ENCODE data around the gene R3HDML. TPM values are rescaled to one million over a fixed set of nuclear protein-coding genes. Genes with fewer than 3 reads are reported as not detected.

The R3HDML gene
- total and polyA plus RNA-seq, 9 of the 15 experiments (the other 6 are each of a cell fraction or from before 2014, with no cell fraction given) = not detected

DNA sequence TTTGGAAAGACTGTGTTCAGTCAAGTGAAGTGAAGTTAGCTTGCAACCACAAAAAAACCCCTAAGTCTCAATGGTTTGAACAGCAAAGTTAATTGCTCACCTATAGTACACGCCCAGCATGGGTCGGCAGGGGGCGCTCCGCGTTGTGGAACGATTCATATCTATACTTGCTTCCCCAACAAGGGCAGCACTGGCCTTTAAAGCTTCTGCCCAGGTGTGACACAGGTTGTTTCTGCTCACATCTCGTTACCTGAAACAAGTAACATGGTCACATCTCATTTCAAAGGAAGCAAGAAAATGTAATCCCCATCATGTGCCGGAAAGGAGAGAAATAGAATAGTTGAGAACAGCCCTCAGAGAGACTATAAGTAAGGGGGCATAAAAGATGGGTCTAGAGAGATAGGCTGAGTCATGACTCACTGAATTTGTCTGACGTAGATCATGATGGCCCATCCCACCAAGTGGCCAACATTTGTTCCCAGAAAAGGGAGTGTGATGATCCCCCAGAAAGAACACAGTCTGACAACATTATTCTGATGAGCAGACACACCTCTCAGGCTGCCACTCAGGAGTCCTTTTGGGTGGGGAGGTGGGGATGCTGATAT lies 47.7 kb downstream of the R3HDML start:
- intact Hi-C loops (cut with micrococcal nuclease) (loop anchor here (5.0 kb wide), 1 partner anchor 298 kb away; no protein-coding TSS in a partner anchor), in situ Hi-C loops (cut with MboI) (loop anchor here (5.0 kb wide), 4 partner anchors 78 to 267 kb away; partner anchors contain the start of gene OSER1)
- ATAC-seq (peak; percentile 88), FAIRE-seq (peak; percentile 84), DNase-seq (ENCODE audit: extremely low read depth in 1 of 4, low spot score in 3 of 4) (peak; percentile 63 to 85 (median 67))
- no peak overlapping the region for H3K9ac ChIP-seq (ENCODE audit: insufficient read depth in 1 of 2, low read depth in 2 of 2, low read length in 2 of 2)
- no peak overlapping the region for H3K27ac ChIP-seq (ENCODE audit: extremely low read depth, low read depth, low read length)
- 5% methylated on average over 9 of the region's 9 CpGs for WGBS (ENCODE audit: insufficient coverage, low coverage, missing lambda C conversion rate)
- no peaks in the 10 kb centered on the region; the same call in 1 of the 2 replicates for H4K20me1 ChIP-seq (replicated peaks; ENCODE audit: control insufficient read depth, insufficient read depth, low read length)
- no peak overlapping the region for H2AFZ ChIP-seq (ENCODE audit: low read depth, low read length)
- no peak overlapping the region for H3K4me3 ChIP-seq
- POLR2A ChIA-PET = interaction anchor here (0.6 to 1.5 kb wide), 3 partner anchors 80 to 193 kb away, joined by 3 to 4 read pairs (median 3); partner anchors contain the start of gene OSER1
- no peaks in the 10 kb centered on the region for H3K36me3 ChIP-seq (ENCODE audit: control insufficient read depth, insufficient read depth, low read length)
- peaks cover 9 to 23% of the 10 kb centered on the region in 2 experiments; a peak in 3 of 5 replicates for H3K27me3 ChIP-seq (ENCODE audit: control insufficient read depth in 2 of 2, insufficient read depth in 2 of 2, low read length in 2 of 2)
- no peaks in the 10 kb centered on the region for H3K9me1 ChIP-seq (ENCODE audit: control insufficient read depth, insufficient read depth, low read length)
- no peak overlapping the region for H3K4me2 ChIP-seq (ENCODE audit: insufficient read depth, low read length)
- CTCF ChIA-PET (ENCODE audit: low intra/inter-chr PET ratio) = interaction anchor here (0.7 to 5.7 kb wide), 7 partner anchors 8 to 268 kb away, joined by 3 to 79 read pairs (median 8); partner anchors contain the start of gene FITM2
- H3K4me1 ChIP-seq (replicated peaks in 1 of 2; ENCODE audit: control insufficient read depth in 2 of 2, insufficient read depth in 2 of 2, low read length in 2 of 2) = peaks cover 0 to 6% of the 10 kb centered on the region in 2 experiments; a peak in 3 of 5 replicates
- no TSS peak for BruUV-seq (replicated peaks)
- no peaks in the 10 kb centered on the region for H3K9me3 ChIP-seq (replicated peaks; ENCODE audit: control insufficient read depth, insufficient read depth, low read depth, low read length)
- no peaks in the 10 kb centered on the region for H3K79me2 ChIP-seq (ENCODE audit: control insufficient read depth, insufficient read depth, low read length)
- TF ChIP-seq C11orf30 (IDR thresholded peaks at IDR 0.05; ENCODE audit: low read depth) (peak; percentile 20; the same call in 1 of the 2 replicates), MED1 (CRISPR knock-in tag; IDR thresholded peaks at IDR 0.05; ENCODE audit: borderline replicate concordance) (no peak), GABPB2 (CRISPR knock-in tag; conservative IDR thresholded peaks at IDR 0.05) (no peak), JUND (IDR thresholded peaks at IDR 0.05; ENCODE audit: borderline replicate concordance, low read depth, low read length) (peak; percentile 9), JUND (tag; IDR thresholded peaks at IDR 0.05; ENCODE audit: borderline replicate concordance, low read depth, low read length) (no peak; the same call in 2 of the 3 replicates), STAG1 (CRISPR knock-in tag; IDR thresholded peaks at IDR 0.05; ENCODE audit: borderline replicate concordance) (peak; percentile 20; the same call in 1 of the 2 replicates), REST (IDR thresholded peaks at IDR 0.05; ENCODE audit: borderline replicate concordance) (peak; percentile 56; the same call in 1 of the 2 replicates), REST (CRISPR knock-in tag; IDR thresholded peaks at IDR 0.05; ENCODE audit: low read depth) (no peak), NCOR1 (IDR thresholded peaks at IDR 0.05) (no peak), ZNF124 (CRISPR knock-in tag; IDR thresholded peaks at IDR 0.05) (no peak), FOXP1 (CRISPR knock-in tag; IDR thresholded peaks at IDR 0.05) (no peak)
- TF ChIP-seq, protein P1, sequence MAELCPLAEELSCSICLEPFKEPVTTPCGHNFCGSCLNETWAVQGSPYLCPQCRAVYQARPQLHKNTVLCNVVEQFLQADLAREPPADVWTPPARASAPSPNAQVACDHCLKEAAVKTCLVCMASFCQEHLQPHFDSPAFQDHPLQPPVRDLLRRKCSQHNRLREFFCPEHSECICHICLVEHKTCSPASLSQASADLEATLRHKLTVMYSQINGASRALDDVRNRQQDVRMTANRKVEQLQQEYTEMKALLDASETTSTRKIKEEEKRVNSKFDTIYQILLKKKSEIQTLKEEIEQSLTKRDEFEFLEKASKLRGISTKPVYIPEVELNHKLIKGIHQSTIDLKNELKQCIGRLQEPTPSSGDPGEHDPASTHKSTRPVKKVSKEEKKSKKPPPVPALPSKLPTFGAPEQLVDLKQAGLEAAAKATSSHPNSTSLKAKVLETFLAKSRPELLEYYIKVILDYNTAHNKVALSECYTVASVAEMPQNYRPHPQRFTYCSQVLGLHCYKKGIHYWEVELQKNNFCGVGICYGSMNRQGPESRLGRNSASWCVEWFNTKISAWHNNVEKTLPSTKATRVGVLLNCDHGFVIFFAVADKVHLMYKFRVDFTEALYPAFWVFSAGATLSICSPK (IDR thresholded peaks at IDR 0.05; ENCODE audit: borderline replicate concordance) = no peak

All from K562 (cell line).